D721Med (cell line): ENCODE data around the gene VPREB1.
"Not testable (repeated sequence)": the region's sequence is repeated elsewhere in the genome, so short reads cannot be mapped to it uniquely, and the experiment has no call there.

Source experiments
- DNase-seq: peaks from one replicate; pipeline ENCODE4 v3.0.0; 2011; ENCODE audit warnings: low spot score; ENCODE audit not compliant: insufficient read length
- FAIRE-seq: peaks from 2 replicates; lab custom pipeline; 2011; peaks lifted over from hg19 to GRCh38; lab: Jason Lieb, UNC
- CTCF ChIP-seq: IDR thresholded peaks from 2 replicates; pipeline ENCODE4 v1.5.1; 2012; ENCODE audit warnings: mild to moderate bottlenecking, control low read depth; ENCODE audit not compliant: insufficient read depth; ENCODE audit errors: missing control alignments

The VPREB1 gene

GRCh38 chr22:22215659-22216449, 28.7 kb upstream of the VPREB1 start:
- DNase-seq (no peak), FAIRE-seq (no peak)
- TF ChIP-seq CTCF = no peak

DNA sequence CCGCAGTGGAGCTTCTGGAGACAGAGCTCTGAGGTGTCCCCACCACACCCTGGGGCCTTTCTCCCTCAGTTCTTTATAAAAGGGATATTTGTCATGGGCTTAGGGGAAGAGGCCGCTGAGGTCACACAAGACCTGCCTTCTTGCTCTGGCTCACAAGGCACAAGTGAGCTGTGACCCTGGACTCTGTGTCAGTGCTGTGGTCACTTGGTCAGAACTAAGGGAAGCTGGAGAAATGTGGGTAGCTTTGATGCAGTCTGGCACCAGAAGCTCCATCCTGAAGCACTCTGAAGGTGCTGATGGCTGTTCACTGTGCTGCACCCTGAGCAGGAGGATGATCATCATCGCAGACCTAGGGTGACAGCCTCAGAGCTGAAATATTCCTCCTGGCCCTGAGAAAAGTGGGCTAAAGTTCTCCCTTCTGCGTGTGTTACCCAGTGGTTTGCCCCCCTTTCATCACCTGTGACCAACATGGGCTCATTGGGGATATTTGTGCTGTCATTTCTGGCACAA, 28.1 kb upstream of the VPREB1 start:
- FAIRE-seq = no peak
- no peak for TF ChIP-seq CTCF
- no peak for DNase-seq

DNA sequence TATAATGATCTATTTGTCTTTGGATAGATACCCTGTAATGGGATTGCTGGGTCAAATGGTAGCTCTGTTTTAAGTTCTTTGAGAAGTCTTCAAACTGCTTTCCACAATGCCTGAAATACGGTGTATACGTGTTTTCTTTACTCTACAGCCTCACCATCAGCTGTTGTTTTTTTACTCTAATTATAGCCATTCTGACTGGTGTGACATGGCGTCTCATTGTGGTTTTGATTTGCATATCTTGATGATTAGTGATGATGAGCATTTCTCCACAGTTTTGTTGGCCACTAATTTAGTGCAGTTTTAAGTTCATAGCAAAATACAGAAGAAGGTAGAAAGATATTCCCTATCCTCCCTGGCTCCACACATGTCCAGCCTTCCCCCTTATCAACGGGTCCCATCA, 26.3 kb upstream of the VPREB1 start:
- DNase-seq = no peak
- FAIRE-seq = no peak
- no peak for TF ChIP-seq CTCF

DNA sequence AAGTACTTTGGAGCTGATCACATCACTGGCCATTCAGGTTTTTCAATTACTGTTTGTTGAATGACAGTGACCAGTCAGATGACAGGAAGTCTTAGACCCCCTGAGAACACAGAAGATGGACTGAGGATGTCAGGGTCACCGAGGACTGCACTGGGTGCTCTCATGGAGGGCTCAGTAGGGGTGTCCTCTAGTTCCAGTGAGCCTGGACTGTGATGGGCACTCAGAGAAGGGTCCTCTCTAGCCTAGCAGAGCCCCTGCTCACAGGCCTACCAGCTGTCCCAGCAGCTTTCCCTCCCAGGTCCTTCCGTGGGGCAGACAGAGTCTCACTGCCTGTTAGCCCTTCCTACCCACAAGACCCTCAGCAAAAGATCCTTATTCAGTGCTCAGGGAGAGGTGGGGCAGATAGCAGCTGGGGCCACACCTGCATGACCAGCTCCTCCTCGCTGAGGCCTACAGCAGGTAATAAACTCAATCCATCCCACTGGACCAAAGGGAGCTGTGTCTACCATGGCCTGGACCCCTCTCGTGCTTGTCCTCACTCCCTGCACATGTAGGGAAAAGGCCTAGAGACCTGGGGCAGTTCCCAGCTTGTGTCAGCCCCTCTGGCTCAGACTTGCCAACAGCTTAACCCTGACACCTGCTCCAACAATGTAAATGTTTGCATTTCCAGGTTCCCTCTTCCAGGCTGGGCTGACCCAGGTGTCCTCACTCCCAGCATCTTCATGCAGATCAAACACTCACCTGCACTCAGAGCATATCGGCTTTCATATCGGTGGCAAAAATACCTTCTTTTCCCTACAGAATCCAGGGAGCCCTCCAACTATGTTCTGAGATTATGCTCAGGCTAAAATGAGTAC, 25.2 kb upstream of the VPREB1 start:
- no peak for TF ChIP-seq CTCF
- FAIRE-seq = no peak
- no peak for DNase-seq

DNA sequence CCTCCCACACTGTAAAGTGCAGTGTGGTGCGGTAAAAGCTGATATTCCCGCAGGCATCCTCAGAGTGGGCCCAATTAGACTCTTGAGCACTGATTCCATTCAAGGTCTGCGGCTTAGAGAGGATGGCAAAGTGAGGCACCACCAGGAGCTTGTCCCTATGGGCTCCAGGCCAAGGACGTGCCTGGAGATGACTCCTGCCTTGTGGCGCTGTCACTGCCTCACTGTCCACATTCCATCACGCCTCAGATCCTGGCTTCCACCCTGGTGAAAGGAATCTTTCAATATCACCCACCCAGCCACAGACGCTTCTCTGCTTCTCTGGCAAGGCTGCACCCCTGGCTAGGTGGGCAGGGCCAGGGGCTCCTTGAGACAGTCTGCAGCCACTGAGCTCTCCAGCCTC, 23.5 kb upstream of the VPREB1 start:
- FAIRE-seq, DNase-seq: not testable (repeated sequence)

GRCh38 chr22:22226448-22227187, 18.0 kb upstream of the VPREB1 start:
- FAIRE-seq (no peak), DNase-seq (no peak)
- no peak for TF ChIP-seq CTCF

- TF ChIP-seq CTCF = no peak
- DNase-seq (no peak), FAIRE-seq (no peak)
Measured at GRCh38 chr22:22228421-22228820, 16.2 kb upstream of the VPREB1 start.
